Activated T-helper 1 cell treated with anti-CD3 and anti-CD28 coated beads, Interleukin-2, amount 50 U/mL, for 16 hours (primary cell): ENCODE measurements around the gene C14orf132.

Experiments
- DNase-seq, 2 donors: peaks; one replicate each; pipeline ENCODE4 v3.0.0-alpha.2; 2020; ENCODE audit warnings: low read depth in 1 of 2, low spot score in 1 of 2

C14orf132 gene

DNA sequence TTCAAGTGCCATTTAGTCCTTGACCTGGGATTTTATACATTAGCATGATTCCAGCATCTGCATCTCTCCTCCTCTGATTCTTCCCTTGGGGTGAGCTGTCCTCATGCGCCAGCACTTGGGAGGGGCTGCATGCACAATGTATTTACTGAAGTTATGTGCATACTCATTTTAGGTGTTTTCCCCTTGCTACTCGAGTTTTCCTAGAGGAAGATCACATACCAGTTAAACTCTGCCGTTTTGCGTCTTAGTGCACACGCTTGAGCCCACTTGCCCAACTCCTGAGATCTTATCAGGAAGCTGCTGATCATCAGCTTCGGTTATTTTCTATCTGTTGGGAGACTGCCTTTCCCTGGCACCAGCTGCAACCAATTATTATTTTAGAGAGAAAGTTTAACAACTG is 78.8 kb downstream of the C14orf132 start:
- no peak for DNase-seq

DNA sequence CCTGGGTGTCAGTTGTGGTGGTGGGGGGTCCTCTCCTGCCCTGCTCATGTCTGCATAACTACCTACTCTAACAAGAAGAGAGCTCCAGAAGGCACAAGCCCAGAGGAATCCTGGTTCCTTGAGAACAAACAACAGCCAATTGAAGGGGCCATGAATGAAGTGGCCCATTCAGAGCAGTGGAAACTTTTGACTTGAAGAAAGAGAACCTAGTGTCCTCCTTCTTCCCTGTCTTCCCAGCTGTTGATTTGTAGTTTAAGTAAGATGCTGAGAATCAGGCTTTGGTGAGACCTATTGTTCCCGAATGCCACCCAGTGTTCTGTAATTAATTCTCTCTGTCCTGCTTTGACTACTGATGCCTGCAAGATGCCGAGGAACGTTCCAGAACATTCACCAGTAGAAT is 79.2 kb downstream of the C14orf132 start:
- DNase-seq, result no peak

GRCh38 chr14:96119947-96120346 is 80.8 kb downstream of the C14orf132 start:
- no peak for DNase-seq

GRCh38 chr14:96120392-96120791 is 81.2 kb downstream of the C14orf132 start:
- DNase-seq, result no peak

DNA sequence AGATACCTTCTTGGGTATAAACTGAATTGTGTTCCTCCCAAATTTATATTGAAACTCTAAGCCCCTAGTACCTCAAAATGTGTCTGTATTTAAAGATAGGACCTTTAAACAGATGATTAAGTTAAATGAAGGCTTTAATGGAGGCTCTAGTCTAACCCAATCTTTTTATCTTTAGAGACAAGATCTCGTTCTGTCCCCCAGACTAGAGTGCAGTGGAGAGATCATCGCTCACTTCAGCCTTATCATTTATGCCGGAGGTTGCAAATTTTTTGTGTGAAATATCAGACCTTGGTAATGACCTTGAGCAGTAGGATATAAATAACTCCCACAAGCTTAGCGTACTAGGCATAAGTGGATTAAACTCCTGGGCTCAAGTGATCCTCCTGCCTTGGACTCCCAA is 81.8 kb downstream of the C14orf132 start:
- no peak for DNase-seq

GRCh38 chr14:96121660-96122395 is 82.7 kb downstream of the C14orf132 start:
- no peak for DNase-seq

DNA sequence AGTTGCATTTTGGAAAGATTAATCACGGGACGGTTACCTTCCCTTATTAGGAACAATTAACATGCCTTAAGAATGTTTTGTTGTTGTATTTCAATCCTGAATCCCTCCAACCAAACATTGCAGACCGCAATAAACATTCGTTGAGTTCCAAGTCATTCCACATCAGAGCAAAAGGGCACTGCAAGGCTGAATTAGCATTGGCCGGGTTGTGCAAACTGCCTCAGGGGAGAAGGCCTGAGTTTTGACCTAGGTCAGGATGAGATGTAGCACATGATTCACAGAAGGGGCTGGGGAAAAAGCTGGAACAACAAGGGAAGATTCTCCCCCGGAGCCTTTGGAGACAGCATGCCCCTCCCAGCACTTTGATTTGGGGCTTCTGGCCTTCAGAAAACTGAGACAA is 83.3 kb downstream of the C14orf132 start:
- DNase-seq, result no peak

GRCh38 chr14:96125536-96125935 is 86.4 kb downstream of the C14orf132 start:
- DNase-seq, result no peak

DNA sequence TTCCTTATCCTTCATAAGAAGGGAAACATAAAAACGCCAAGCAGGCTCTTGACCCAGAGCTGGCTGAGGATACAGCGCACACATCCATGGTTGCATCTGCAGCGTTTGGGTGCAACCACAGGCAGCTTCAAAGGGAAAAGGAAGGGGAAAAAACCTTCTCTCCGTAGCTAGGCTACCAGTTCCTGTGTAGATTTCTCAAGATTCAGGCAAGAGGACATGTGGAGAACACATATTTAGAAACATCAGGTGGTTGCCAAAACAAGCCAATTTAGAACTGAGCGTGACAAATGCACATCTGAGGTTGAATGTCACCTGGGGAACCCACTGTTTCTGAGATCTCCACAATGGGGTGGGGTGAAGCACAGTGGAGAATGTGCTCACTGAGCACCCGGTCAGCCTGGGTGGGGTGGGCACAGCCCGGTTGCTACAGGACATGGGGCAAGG is 87.2 kb downstream of the C14orf132 start:
- DNase-seq, result peak in 1 of 2 donors; percentile 1

DNA sequence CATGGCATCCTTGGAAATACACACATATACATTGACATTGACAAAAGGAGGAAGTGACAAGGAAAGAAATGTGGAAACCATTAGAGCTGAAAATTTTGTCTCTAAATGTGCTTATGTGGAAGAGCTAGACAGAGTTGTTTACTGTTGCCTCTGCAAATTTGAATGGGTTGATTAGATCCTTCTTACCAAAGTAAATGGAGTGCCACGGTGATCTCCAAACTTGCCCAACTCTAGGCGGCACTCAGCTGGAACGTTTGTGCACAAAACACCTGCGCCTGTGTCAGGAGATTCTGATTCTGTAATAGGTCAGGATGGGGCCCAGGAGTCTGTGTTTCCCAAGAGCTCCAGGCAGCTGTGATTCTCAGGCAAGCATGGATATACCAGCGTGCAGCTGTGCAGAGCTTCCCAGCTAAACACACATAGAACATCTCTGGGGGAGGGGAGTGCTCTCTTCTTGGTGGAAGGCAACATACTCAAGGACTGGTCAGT is 87.7 kb downstream of the C14orf132 start:
- no peak for DNase-seq

GRCh38 chr14:96129128-96129736 is 90.1 kb downstream of the C14orf132 start:
- DNase-seq, result no peak

DNA sequence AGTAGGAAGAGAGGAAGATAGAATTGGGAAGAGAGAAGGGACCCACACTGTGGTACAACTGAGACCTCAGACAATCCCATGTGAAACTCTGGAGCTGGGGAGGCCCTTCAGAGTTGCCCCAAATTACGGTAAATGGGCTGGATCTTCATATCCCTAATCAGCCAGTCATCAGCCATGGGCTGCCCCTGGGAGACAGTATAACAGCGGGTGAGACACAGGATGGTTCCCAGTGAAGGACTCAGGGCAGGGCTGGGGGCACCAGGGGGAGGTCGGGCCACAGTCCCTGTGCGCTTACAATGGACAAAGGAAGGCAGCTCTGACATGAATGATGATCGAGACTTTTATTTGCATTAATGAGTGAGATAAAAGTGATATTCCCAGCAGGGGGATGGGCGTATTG is 91.2 kb downstream of the C14orf132 start:
- no peak for DNase-seq

- DNase-seq, result no peak
Observed at GRCh38 chr14:96130854-96131253, 91.7 kb downstream of the C14orf132 start.

DNA sequence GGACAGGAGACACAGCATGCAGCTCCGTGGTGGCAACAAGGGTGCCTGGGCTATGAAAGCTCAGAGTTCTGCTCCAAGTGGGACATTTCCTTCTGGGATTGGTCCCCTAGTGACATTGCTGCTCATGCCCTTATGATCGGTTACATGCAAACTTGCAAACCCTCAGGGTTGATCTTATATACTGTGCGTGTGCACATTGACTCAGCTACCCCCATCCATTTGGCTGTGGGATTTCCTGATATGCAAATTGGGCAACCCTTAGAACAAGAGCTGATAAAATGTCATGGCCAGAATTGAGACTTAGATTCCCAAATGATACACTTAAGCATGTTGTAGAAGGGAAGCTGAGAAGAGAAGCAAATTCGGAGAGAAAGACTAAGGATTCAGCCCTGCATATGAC is 92.7 kb downstream of the C14orf132 start:
- no peak for DNase-seq

GRCh38 chr14:96134508-96134907 is 95.3 kb downstream of the C14orf132 start:
- DNase-seq, result no peak

GRCh38 chr14:96135285-96135684 is 96.1 kb downstream of the C14orf132 start:
- no peak for DNase-seq

GRCh38 chr14:96136371-96137005 is 97.3 kb downstream of the C14orf132 start:
- DNase-seq, result no peak

DNA sequence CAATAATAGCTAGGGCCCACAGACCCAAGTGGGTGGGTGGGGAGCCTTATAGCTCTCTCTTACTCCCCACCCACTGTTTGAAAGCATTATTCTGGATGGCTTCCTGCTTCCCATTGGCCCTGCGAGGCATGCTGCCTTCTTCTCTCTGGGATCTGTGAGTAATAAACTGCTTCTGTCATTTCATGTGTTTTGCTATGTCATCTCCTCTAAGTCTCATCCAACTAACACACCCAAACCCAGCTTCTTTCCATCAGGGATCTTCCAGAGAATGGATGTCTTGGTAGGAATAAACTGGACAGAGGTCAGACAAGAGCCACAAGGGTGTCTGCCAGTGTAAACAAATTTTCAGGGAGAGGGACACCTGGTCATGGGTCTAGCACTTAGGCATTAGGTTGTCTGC is 99.1 kb downstream of the C14orf132 start:
- DNase-seq, result no peak

- DNase-seq, result no peak
Observed at GRCh38 chr14:96139169-96139568, 100.0 kb downstream of the C14orf132 start.

DNA sequence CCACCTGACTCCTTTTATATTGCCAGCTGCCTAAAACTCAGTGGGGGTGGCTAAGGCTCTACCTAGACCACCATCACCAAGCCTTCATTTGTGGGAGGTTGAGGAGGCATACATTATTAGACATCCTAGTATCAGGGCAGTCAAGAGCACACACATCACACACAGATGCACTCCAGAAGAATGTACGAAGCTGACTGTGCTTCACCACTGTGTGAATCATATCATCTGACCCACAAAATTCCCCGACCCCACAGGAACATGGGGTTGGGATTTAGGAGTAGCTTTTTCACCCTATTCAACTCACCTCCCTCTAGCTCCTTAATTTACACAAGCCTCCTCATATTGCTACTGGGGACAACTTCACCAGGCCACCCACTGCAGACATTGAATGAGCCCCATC is 100.7 kb downstream of the C14orf132 start:
- DNase-seq, result no peak

DNA sequence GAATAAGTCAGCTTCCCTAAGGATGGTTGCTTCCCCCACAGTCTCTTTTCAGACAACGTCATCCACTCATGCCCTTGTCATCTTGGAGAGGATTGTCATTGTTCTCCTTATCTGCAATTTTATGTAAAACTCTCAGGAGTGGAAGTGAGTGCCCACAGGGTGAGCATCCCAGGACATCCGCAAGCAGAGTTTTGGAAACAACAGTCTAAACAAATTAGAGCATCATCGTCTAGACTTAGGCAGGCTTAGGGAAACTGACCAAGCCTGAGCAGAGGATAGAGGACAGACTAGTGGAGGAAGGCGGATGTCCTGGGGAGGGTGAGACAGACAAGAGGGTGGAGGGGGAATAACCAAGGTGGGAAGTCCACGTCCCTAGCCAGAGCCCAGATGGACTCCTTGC is 101.8 kb downstream of the C14orf132 start:
- no peak for DNase-seq
